Panc1 (cell line): ENCODE results near the gene SEC16A. TPM values are rescaled to one million over a fixed set of nuclear protein-coding genes. Genes with fewer than 3 reads are reported as not detected.
"Not testable (repeated sequence)": the region's sequence is repeated elsewhere in the genome, so short reads cannot be mapped to it uniquely, and the experiment has no call there.

ENCODE experiments used
- ATAC-seq: fragments of 200-7000 bp; cut with Tn5 transposase; 2 replicates; pipeline ENCODE4 v1.9.1; 2020; ENCODE audit warnings: mild to moderate bottlenecking, moderate library complexity
- BruUV-seq: library from RNA; stranded (reverse); fragments of 400-500 nt; replicated peaks from 2 replicates; lab custom pipeline; 2021; lab: Mats Ljungman, UMichigan
- CTCF ChIA-PET: fragments of 300-600 bp; sonication (Branson Sonifier 250); formaldehyde crosslinking; loops from one replicate; lab custom pipeline; 2022; ENCODE audit warnings: antibody characterized with exemption; lab: Charles Lee
- POLR2A ChIA-PET: fragments of 300-600 bp; sonication (Branson Sonifier 250); formaldehyde crosslinking; loops from one replicate; lab custom pipeline; 2022; ENCODE audit warnings: antibody characterized with exemption; lab: Charles Lee
- DNase-seq: peaks from one replicate; pipeline ENCODE4 v3.0.0-alpha.2; 2010; ENCODE audit warnings: low read depth, low spot score
- H3K27ac ChIP-seq: 2 replicates; pipeline ENCODE4 v1.5.1; 2011; ENCODE audit warnings: mild to moderate bottlenecking, low read length, inconsistent platforms
- H3K27me3 ChIP-seq: fragments of 200-500 bp; sonication (Bioruptor generic); 2 replicates; pipeline ENCODE4 v1.6.0; 2014; ENCODE audit warnings: low read length, inconsistent platforms; ENCODE audit not compliant: control insufficient read depth, insufficient read depth
- H3K36me3 ChIP-seq: fragments of 200-500 bp; sonication (Bioruptor generic); 2 replicates; pipeline ENCODE4 v1.5.1; 2014; ENCODE audit warnings: inconsistent platforms, mild to moderate bottlenecking, low read length, moderate library complexity; ENCODE audit not compliant: control insufficient read depth, insufficient read depth
- H3K4me1 ChIP-seq: 2 replicates; pipeline ENCODE4 v1.5.1; 2011; ENCODE audit warnings: inconsistent platforms, mild to moderate bottlenecking, low read length, moderate library complexity; ENCODE audit not compliant: control insufficient read depth, insufficient read depth
- H3K4me3 ChIP-seq, 2 experiments: 2 replicates each; pipeline ENCODE4 v1.5.1; 2011 to 2012; ENCODE audit warnings: low read depth in 2 of 2, low read length in 2 of 2, mild to moderate bottlenecking in 2 of 2, inconsistent platforms in 1 of 2, moderate library complexity in 1 of 2
- H3K9me3 ChIP-seq: fragments of 200-500 bp; sonication (Bioruptor generic); 2 replicates; pipeline ENCODE4 v1.5.1; 2014; ENCODE audit warnings: low read depth, mild to moderate bottlenecking, inconsistent platforms, low read length, moderate library complexity; ENCODE audit not compliant: control insufficient read depth, insufficient read depth
- POLR2AphosphoS5 ChIP-seq: IDR thresholded peaks from 2 replicates; pipeline ENCODE4 v1.6.1; 2012; ENCODE audit warnings: mild to moderate bottlenecking, low read depth, low read length, moderate library complexity
- SIN3A ChIP-seq: IDR thresholded peaks from 2 replicates; pipeline ENCODE4 v1.6.1; 2012; ENCODE audit warnings: low read depth, mild to moderate bottlenecking, low read length, moderate library complexity, borderline replicate concordance; ENCODE audit not compliant: insufficient read depth
- TCF7L2 ChIP-seq: IDR thresholded peaks from 2 replicates; pipeline ENCODE4 v1.6.1; 2011; ENCODE audit warnings: mild to moderate bottlenecking, low read depth, low read length, inconsistent platforms
- in situ Hi-C: cut with HindIII; loops from 2 replicates; pipeline ENCODE4 v1.10.0; 2016; ENCODE audit warnings: low sequenced_read_pairs, low pct_unique_long_range_greater_than_20kb
- intact Hi-C: fragments of 100-400 bp; cut with micrococcal nuclease; formaldehyde crosslinking; loops from one replicate; pipeline ENCODE4 v1.10.0; 2022; ENCODE audit not compliant: unreplicated experiment
- total RNA-seq: library from RNA; stranded (reverse); gene quantifications from one replicate; pipeline ENCODE4 v1.2.1, GENCODE V29; 2021; ENCODE audit not compliant: unreplicated experiment
- TF ChIP-seq, protein P1 (sequence below), 2 experiments: IDR thresholded peaks; 2 replicates each; pipeline ENCODE4 v1.6.1; 2011 to 2012; ENCODE audit warnings: low read depth in 2 of 2, control low read depth in 1 of 2, low read length in 1 of 2, mild to moderate bottlenecking in 1 of 2, moderate library complexity in 1 of 2; ENCODE audit not compliant: insufficient read depth in 1 of 2
- TF ChIP-seq, protein P2 (sequence below): fragments of 450-650 bp; IDR thresholded peaks from 2 replicates; pipeline ENCODE4 v1.5.1; 2017; ENCODE audit warnings: mild to moderate bottlenecking

The SEC16A gene
- total RNA-seq, 1 experiment from 2014 or later: 76.5 TPM

- no peaks in the 10 kb centered on the region for H3K27me3 ChIP-seq
- H3K36me3 ChIP-seq: peaks cover 11% of the 10 kb centered on the region
- BruUV-seq: no TSS peak
- peak; percentile 43 for ATAC-seq
- peaks cover 6% of the 10 kb centered on the region for H3K4me1 ChIP-seq
- intact Hi-C loops: no loop called here
- no peaks in the 10 kb centered on the region for H3K9me3 ChIP-seq
- H3K4me3 ChIP-seq: peak overlapping the region; percentile 65 to 93
- peak; percentile 44; the same call in 1 of the 2 replicates for TF ChIP-seq SIN3A
- TF ChIP-seq, protein P1, sequence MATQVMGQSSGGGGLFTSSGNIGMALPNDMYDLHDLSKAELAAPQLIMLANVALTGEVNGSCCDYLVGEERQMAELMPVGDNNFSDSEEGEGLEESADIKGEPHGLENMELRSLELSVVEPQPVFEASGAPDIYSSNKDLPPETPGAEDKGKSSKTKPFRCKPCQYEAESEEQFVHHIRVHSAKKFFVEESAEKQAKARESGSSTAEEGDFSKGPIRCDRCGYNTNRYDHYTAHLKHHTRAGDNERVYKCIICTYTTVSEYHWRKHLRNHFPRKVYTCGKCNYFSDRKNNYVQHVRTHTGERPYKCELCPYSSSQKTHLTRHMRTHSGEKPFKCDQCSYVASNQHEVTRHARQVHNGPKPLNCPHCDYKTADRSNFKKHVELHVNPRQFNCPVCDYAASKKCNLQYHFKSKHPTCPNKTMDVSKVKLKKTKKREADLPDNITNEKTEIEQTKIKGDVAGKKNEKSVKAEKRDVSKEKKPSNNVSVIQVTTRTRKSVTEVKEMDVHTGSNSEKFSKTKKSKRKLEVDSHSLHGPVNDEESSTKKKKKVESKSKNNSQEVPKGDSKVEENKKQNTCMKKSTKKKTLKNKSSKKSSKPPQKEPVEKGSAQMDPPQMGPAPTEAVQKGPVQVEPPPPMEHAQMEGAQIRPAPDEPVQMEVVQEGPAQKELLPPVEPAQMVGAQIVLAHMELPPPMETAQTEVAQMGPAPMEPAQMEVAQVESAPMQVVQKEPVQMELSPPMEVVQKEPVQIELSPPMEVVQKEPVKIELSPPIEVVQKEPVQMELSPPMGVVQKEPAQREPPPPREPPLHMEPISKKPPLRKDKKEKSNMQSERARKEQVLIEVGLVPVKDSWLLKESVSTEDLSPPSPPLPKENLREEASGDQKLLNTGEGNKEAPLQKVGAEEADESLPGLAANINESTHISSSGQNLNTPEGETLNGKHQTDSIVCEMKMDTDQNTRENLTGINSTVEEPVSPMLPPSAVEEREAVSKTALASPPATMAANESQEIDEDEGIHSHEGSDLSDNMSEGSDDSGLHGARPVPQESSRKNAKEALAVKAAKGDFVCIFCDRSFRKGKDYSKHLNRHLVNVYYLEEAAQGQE (IDR thresholded peaks at IDR 0.05; ENCODE audit: insufficient read depth in 1 of 2, low read depth in 2 of 2, low read length in 1 of 2): no peak
- ChIA-PET CTCF (no interaction called here), POLR2A (no interaction called here)
- in situ Hi-C loops: no loop called here
- no peak for DNase-seq
- H3K27ac ChIP-seq: peak overlapping the region; percentile 89
Observed at GRCh38 chr9:136409557-136410455, 73.0 kb downstream of the SEC16A start.

GRCh38 chr9:136407911-136408310, 74.9 kb downstream of the SEC16A start:
- Histone ChIP-seq H3K9me3 (no peaks in the 10 kb centered on the region), H3K4me1 (peaks cover 6% of the 10 kb centered on the region)

DNA sequence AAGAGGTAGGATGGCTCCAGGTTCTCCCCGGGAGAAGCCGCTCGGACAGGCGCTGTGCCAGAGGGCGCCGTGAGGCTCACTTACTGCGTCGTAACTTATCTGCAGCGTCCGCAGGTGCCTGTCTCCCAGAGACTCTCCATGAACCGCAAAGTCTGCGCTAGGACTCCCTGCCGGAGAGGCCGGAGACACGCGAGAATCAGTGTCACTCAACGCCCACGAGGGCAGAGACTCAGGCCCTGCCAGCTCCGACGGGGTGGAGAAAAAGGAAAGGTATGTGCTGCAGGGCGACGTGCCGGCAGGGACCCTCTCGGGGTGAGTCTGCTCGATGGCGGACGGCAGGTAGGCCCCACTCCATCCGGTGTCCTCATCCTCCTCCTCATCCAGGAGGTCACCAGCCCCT, 75.8 kb downstream of the SEC16A start:
- H3K4me1 ChIP-seq, H3K9me3 ChIP-seq, CTCF ChIA-PET, H3K27me3 ChIP-seq, H3K27ac ChIP-seq, POLR2A ChIA-PET, BruUV-seq, DNase-seq, H3K4me3 ChIP-seq, ATAC-seq, in situ Hi-C loops, intact Hi-C loops: not testable (repeated sequence)
- peaks cover 11% of the 10 kb centered on the region; the same call in 1 of the 2 replicates for H3K36me3 ChIP-seq

More at GRCh38 chr9:136407911-136408310, 74.9 kb downstream of the SEC16A start:
- in situ Hi-C loops (no loop called here), intact Hi-C loops (no loop called here)
- DNase-seq (no peak), ATAC-seq (no peak)
- TF ChIP-seq, protein P2, sequence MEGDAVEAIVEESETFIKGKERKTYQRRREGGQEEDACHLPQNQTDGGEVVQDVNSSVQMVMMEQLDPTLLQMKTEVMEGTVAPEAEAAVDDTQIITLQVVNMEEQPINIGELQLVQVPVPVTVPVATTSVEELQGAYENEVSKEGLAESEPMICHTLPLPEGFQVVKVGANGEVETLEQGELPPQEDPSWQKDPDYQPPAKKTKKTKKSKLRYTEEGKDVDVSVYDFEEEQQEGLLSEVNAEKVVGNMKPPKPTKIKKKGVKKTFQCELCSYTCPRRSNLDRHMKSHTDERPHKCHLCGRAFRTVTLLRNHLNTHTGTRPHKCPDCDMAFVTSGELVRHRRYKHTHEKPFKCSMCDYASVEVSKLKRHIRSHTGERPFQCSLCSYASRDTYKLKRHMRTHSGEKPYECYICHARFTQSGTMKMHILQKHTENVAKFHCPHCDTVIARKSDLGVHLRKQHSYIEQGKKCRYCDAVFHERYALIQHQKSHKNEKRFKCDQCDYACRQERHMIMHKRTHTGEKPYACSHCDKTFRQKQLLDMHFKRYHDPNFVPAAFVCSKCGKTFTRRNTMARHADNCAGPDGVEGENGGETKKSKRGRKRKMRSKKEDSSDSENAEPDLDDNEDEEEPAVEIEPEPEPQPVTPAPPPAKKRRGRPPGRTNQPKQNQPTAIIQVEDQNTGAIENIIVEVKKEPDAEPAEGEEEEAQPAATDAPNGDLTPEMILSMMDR: no peak
- TF ChIP-seq, protein P1 (IDR thresholded peaks at IDR 0.05; ENCODE audit: insufficient read depth in 1 of 2, low read depth in 2 of 2, low read length in 1 of 2): no peak
- no peak for TF ChIP-seq SIN3A
- no peak for TF ChIP-seq POLR2AphosphoS5
- no peak for TF ChIP-seq TCF7L2
- H3K27me3 ChIP-seq: no peaks in the 10 kb centered on the region
- H3K27ac ChIP-seq: no peak overlapping the region
- H3K4me3 ChIP-seq: no peak overlapping the region
- H3K36me3 ChIP-seq: peaks cover 13% of the 10 kb centered on the region
- BruUV-seq: no TSS peak
- CTCF ChIA-PET: no interaction called here
- POLR2A ChIA-PET: no interaction called here

- H3K27ac ChIP-seq, H3K4me3 ChIP-seq, DNase-seq, H3K9me3 ChIP-seq, POLR2A ChIA-PET, H3K27me3 ChIP-seq, CTCF ChIA-PET, in situ Hi-C loops, BruUV-seq, ATAC-seq, H3K36me3 ChIP-seq, H3K4me1 ChIP-seq, intact Hi-C loops: not testable (repeated sequence)
Observed at GRCh38 chr9:136405904-136406303, 76.9 kb downstream of the SEC16A start.
